GM21737 (cell line): Measurements from ENCODE around the gene ACCSL.
A peak's percentile ranks its signal among the peaks of the same experiment; 100 is the strongest.

Source experiments
- ATAC-seq: cut with Tn5 transposase; IDR thresholded peaks from one replicate; pipeline ENCODE4 v1.9.1; 2021; ENCODE audit warnings: mild to moderate bottlenecking, moderate library complexity; ENCODE audit not compliant: unreplicated experiment

The ACCSL gene

DNA sequence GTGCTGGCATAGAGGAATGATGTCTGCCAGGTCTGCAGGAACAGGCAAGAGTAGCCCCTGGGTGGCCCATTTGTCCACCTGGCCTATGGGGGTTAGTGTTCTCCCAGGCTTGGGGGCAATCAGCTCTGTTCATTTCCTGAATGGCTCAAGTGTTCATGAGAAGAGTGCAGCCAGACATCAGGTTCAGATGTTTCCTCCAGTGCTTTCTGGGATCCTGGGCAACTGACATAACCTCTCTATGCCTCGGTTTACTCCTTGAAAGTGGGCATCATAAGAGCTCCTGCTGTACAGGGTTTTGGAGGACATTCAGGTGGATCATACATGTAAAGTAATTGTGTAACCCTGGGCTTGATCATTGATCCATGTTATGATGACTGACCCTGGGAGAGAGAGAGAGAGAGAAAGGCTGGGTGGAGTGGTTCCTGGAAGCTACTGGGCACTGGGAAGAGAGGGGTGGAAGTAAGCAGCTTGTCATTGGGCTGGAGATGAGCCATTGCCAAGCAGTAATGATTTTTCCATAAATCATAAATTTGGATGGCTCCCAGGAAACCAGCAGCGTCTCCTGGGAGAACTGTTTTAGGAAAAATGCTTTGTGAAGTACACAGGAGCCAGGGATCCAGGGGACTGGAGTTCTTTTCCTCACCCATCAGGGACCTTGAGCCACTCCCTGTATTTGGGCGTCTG, 30.2 kb upstream of the ACCSL start:
- no peak for ATAC-seq

- ATAC-seq, result no peak
These were observed 29.7 kb upstream of the ACCSL start for GRCh38 chr11:44018127-44018521.

DNA sequence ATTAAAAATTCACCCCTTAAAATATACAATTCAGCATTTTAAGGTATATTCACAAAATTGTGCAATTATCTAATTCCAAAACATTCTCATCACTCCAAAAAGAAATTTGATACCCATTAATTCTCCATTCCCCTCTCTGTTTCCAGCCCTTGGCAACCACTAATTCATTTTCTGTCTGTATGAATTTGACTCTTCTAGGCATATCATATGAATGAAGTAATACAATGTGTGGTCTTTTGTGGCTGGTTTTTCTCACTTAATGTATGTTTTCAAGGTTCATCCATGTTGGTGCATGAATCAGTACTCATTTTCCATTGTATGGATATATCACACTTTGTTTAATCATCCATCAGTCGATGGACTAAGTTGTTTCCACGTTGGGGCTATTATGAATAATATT, 29.0 kb upstream of the ACCSL start:
- ATAC-seq, result no peak

GRCh38 chr11:44024977-44025376, 22.8 kb upstream of the ACCSL start:
- no peak for ATAC-seq

DNA sequence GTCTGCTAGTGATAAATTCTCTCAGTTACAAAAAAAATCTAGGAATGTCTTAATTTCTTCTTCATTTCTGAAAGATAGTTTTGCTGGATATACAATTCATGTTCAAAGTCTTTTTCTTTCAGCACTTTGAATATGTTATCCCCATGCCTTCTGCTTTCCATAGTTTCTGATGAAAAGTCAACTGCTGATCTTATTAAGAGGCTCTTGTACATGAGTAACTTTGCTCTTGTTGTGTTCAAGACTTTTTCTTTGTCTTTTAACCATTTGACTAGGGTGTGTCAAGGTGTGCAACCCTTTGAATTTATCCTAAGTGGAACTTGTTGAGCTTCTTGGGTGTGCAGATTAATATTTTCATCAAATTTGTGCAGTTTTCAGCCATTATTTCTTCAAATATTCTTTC, 22.1 kb upstream of the ACCSL start:
- no peak for ATAC-seq

GRCh38 chr11:44028401-44028800, 19.4 kb upstream of the ACCSL start:
- ATAC-seq, result no peak

DNA sequence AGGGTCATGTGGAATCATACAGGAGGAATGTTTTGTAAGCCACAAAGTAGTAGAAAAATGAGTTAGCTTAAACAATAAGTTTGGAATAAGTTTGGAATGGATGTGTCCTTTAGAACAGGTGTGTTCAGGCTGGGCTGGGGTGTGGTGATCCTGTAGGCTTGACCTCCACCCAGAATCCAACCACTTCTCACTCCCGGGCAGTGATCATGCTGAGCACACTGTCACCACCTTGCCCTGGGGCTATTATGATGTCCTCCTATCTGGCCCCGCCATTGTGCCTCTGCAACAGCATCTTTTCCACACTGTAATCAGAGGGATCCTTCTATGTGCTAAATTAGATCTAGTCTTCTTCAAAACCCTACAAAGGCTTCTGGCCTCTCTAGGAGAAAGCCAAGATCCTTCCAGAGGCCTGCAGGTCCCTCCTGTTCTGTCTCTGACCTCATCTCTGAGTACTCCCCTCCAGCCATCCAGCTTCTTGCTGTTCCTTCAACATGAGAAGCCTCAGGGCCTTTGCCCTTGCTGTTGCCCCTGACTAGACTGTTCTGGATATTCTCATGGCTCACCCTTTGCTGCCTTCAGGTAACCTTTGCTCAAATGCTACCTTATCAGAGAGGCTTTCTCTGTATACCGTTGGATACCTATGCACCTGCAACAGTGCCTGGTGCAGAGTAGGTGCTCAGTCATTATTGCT, 18.8 kb upstream of the ACCSL start:
- ATAC-seq, result no peak

DNA sequence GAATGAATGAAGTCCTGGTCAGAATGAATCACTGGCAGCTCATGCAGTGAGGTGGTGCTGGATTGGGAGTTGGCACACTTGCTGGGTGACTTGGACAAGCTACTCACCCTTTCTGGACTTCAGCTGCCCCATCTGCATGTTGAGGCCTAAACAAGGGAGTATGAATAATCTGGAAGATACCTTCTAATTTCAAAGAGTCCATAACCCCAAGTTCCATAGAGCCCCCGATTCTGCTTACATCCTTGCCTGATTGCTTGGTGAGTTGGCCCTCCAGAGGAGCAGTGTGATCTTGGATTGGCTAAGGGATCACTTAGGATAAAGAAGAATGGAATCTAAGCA, 18.3 kb upstream of the ACCSL start:
- no peak for ATAC-seq

GRCh38 chr11:44029977-44030911, 17.5 kb upstream of the ACCSL start:
- ATAC-seq, result no peak

DNA sequence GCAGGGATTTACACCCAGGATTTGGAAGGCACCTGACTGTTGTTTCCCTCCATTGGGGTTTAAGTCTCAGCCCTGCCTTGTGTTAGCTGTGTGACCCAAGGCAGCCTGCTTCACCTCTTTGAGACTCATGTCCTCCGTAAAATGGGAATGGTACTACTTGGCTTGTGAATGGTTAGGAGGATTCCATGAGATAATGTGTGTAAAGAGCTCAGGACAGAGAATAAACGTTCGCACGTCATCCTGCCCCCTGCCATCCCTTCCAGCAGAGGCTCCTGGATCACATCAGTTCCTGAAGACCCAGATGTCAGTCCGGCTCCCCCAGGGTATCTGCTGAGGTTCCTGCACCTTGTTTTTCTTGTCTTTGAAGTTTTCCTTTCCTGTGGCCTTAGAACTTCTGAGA, 16.8 kb upstream of the ACCSL start:
- no peak for ATAC-seq

GRCh38 chr11:44031549-44031948, 16.2 kb upstream of the ACCSL start:
- no peak for ATAC-seq

- ATAC-seq, result no peak
These were observed 15.3 kb upstream of the ACCSL start for GRCh38 chr11:44032299-44033085.

GRCh38 chr11:44033411-44033850, 14.3 kb upstream of the ACCSL start:
- ATAC-seq, result no peak

DNA sequence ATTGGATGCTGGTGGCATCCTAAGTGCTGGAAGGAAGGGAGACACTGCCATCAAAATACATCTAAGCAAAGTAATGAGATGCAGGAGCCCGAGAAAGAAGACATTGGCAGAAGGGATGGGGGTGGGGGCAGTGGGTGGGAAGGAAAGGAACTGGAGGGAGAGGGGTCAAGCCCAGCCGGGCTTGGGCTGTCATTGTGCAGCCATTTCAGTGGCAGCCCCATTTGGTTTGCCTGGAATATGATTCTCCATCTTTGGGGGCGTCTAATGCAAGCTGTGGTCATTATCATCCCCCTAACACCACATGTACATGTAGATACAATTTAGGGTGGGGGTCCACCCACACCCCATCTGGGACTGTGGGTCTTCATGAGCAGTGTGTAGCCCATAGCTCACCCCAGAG, 13.9 kb upstream of the ACCSL start:
- no peak for ATAC-seq

- no peak for ATAC-seq
These were observed 13.1 kb upstream of the ACCSL start for GRCh38 chr11:44034639-44035038.

- ATAC-seq, result peak; percentile 68
These were observed 10.7 kb upstream of the ACCSL start for GRCh38 chr11:44036811-44037657.

- no peak for ATAC-seq
These were observed 10.2 kb upstream of the ACCSL start for GRCh38 chr11:44037658-44037998.

DNA sequence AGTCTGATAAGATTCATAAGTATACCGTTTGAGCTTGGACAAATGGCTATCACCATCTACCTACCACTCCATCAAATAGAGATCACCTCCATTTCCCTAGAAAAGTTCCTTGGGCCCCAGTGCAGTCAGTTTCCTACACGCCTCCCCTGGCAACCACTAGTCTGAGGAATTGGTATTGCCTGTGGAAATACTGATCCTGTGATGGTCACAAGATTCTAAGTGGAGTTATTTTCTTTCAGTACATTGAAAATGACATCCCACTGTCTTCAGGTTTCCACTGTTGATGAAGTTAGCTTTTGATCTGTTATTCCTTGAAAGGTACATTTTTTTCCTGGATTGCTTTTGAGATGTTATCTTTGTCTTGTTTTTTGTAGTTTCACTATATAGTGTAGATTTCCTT, 4.6 kb upstream of the ACCSL start:
- no peak for ATAC-seq

DNA sequence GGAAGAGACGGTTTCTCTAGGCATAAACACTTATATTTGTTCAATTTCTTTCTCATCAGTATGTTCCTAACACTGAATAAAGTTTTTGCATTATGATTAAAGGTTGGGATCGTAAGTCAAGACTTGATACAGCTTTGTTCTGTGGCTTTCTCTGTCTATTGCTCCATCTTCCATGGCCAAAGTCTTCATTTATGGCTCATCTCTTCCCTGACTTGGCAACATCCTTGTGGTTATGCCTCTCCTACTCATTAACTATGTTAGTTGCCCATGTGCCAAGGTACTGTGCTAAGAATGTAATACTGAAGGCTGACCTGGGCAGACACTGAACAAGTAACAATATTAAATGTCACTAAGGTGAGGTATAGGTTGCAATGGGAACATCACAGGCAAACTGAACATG, 1.6 kb upstream of the ACCSL start:
- ATAC-seq, result no peak

GRCh38 chr11:44047298-44047697, 483 bp upstream of the ACCSL start:
- ATAC-seq, result no peak
